NCI-H1105 treated with DMSO at 0.1 percent for 48 hours (cell line): ENCODE measurements around the gene ZSCAN32.

Experiments
- DNase-seq: peaks from one replicate; lab custom pipeline; 2025; lab: John Stamatoyannopoulos, UW

Gene ZSCAN32

GRCh38 chr16:3356118-3356517, 44.7 kb downstream of the ZSCAN32 start:
- DNase-seq, result no peak

GRCh38 chr16:3355589-3355988, 45.2 kb downstream of the ZSCAN32 start, which contains the start of gene OR2C1:
TSS of gene OR2C1 (plus strand) at chr16:3355889. CDS start at chr16:3355941, 52 bp downstream.
- no peak for DNase-seq

GRCh38 chr16:3349175-3349574, 51.6 kb downstream of the ZSCAN32 start:
- no peak for DNase-seq

DNA sequence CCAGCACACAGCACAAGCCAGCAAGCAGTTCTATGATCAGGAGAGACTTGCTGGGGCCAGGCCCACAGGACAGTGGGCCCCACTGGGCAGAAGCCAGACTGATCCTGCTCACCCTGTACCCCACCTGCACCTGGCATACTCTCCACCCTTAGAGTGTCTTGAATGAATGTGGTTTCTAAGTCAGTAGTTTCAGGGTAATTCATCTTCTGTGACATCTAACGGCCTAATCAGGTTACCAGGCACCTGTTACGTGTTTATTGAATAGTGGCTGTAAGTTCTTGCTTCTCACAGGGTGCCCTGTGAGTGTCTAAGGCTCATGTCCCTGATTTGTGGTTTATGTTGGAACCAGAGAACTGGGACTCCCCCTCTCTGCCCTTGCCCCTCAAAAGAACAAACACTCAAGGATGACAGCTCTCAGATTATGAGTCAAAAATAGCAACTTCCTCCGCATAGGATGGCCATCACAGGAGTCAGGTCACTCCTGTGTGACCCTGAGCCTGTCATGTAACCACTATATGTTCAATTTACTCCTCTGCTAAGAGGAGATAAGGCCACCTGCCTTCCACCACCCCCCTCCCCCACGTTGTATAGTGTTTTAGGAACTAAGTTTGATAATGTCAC, 52.1 kb downstream of the ZSCAN32 start:
- DNase-seq, result no peak

GRCh38 chr16:3347586-3347985, 53.2 kb downstream of the ZSCAN32 start:
- no peak for DNase-seq

DNA sequence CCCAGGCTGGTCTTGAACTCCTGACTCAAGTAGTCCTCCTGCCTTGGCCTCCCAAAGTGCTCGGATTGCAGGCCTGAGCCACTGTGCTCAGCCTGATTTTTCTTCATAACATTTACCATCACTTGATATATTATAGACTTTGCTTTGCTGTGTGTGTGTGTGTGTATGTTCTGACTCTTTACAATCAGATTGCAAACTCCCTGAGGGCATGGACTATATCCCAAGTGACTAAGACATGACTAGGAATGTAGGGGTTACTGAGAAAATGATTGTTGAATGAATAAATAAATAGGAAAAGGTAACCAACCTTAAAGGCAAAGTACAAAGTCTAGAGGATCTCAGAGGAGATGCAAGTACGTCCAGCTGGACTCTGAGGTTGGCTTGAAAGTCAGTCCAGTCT, 54.8 kb downstream of the ZSCAN32 start:
- no peak for DNase-seq
